Stimulated activated CD4-positive, alpha-beta T cell treated with anti-CD3 and anti-CD28 coated beads, Interleukin-12 subunit alpha, Interleukin-12 subunit beta, amount 100 ng/mL, for 48 hours (primary cell): ENCODE results near the gene ZNF268.
"Not testable (repeated sequence)": the region's sequence is repeated elsewhere in the genome, so short reads cannot be mapped to it uniquely, and the experiment has no call there.

Source experiments
- DNase-seq, 3 donors: peaks; one replicate each; pipeline ENCODE4 v3.0.0-alpha.2; 2020; ENCODE audit warnings: low read depth in 2 of 3, low spot score in 1 of 3

The ZNF268 gene

GRCh38 chr12:133226690-133227089 lies 45.4 kb downstream of the ZNF268 start:
- DNase-seq: no peak

GRCh38 chr12:133227281-133227852 lies 46.1 kb downstream of the ZNF268 start:
- no peak for DNase-seq

- no peak for DNase-seq
Measured at GRCh38 chr12:133231001-133231400, 49.7 kb downstream of the ZNF268 start.

GRCh38 chr12:133233006-133233405 lies 51.7 kb downstream of the ZNF268 start:
- no peak for DNase-seq

GRCh38 chr12:133233993-133234564 lies 52.8 kb downstream of the ZNF268 start:
- no peak for DNase-seq

GRCh38 chr12:133234971-133235370 lies 53.7 kb downstream of the ZNF268 start:
- no peak for DNase-seq

GRCh38 chr12:133235401-133236112 lies 54.3 kb downstream of the ZNF268 start, which contains the start of gene ANHX:
Gene ANHX (minus strand): TSS chr12:133235877. CDS start chr12:133234356, 1,521 bp downstream.
- DNase-seq: no peak

GRCh38 chr12:133236144-133236543 lies 54.8 kb downstream of the ZNF268 start:
- no peak for DNase-seq

- DNase-seq: no peak
Measured at GRCh38 chr12:133236556-133236955, 55.3 kb downstream of the ZNF268 start.

GRCh38 chr12:133251732-133252131 lies 70.4 kb downstream of the ZNF268 start:
- DNase-seq: no peak

GRCh38 chr12:133255833-133256232 lies 74.5 kb downstream of the ZNF268 start:
- DNase-seq: not testable (repeated sequence)

- no peak for DNase-seq
Measured at GRCh38 chr12:133256321-133256720, 75.0 kb downstream of the ZNF268 start.

- no peak for DNase-seq
Measured at GRCh38 chr12:133264173-133264572, 82.9 kb downstream of the ZNF268 start.
